Stimulated activated CD4-positive, alpha-beta T cell treated with anti-CD3 and anti-CD28 coated beads, Interleukin-12 subunit alpha, Interleukin-12 subunit beta, amount 100 ng/mL, for 48 hours (primary cell): ENCODE results near the gene HS3ST5.
"Not testable (repeated sequence)": the region's sequence is repeated elsewhere in the genome, so short reads cannot be mapped to it uniquely, and the experiment has no call there.

Experiments
- DNase-seq, 3 donors: peaks; one replicate each; pipeline ENCODE4 v3.0.0-alpha.2; 2020; ENCODE audit warnings: low read depth in 2 of 3, low spot score in 1 of 3

Gene HS3ST5

DNA sequence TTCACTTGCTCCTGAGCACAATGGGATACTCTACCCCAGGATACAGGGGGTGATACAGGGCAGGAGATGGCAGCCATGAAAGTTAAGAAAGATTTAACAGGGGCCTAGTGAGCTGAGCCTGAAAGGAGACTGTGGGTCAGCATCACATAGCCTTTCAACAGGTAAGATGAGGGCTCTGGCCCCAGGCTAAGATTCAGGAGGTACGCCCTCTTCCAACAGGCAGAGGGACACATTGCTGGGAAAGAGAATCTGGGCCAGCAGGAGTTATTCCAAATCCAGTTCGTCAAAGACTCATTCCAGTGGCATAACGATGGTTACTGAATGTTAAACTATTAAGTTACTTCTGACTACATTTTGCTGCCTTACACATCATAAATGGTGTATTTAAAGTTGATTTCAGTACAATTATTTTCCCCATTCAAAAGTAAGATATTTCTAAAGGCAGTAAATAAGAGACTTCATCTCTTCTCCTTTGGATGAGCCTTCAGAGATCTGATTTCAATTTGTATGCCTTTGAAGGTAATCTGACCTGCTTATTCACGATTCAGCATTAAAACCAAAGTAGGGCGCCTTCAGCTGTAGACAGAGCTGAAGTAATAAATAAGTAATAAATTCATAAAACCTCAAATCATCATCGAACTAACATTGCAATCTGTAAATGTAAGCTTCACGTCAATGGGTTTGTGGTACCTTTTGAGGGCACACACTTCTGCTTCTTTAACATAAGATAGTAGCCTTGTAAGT is 62.4 kb downstream of the HS3ST5 start:
- DNase-seq: no peak

GRCh38 chr6:114277220-114277619 is 65.6 kb downstream of the HS3ST5 start:
- DNase-seq: no peak

GRCh38 chr6:114276783-114277182 is 66.0 kb downstream of the HS3ST5 start:
- no peak for DNase-seq

GRCh38 chr6:114274836-114275235 is 68.0 kb downstream of the HS3ST5 start:
- DNase-seq: no peak

- no peak for DNase-seq
These were observed 70.2 kb downstream of the HS3ST5 start for GRCh38 chr6:114272582-114272981.

GRCh38 chr6:114271405-114271804 is 71.4 kb downstream of the HS3ST5 start:
- DNase-seq: no peak

- no peak for DNase-seq
These were observed 74.9 kb downstream of the HS3ST5 start for GRCh38 chr6:114267897-114268296.

DNA sequence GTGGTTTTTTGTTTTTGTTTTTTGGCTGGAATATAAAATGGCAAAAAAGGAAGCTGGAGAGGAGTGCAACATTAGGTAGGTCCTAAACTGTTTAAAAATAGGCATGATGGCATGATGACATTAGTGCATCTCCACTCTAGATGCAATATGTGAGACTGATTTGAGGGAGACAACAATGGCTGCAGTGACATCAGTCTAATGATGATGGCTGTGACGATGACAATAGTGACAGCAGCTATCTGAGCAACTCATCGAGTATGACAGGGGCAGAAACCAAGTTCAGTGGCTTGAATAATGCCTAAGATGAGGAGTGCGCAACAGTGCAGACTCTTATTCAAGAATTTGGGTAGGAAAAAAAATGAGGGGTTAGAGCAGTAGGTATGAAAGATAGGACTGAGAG is 82.0 kb downstream of the HS3ST5 start:
- DNase-seq: no peak

DNA sequence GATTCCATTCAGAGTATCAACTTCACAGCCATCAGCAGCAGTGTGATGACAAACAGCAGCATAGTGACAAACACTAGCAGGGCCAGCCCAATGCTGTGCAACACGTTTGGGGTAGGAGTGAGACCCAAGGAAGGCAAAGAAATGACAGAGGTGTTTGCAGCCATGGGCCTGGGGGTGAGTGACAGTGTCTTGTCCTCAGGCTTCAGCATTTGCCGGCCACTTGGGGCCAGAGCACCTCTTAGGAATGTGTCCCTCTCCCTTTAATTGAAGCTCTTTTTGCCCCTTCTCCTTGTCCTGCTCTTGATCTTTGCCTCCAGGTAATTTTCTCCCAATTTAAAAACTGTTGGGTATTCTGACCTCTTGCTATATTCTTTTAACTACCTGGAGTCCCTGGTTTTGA is 84.4 kb downstream of the HS3ST5 start:
- no peak for DNase-seq

- DNase-seq: no peak
These were observed 89.4 kb downstream of the HS3ST5 start for GRCh38 chr6:114253431-114253830.

DNA sequence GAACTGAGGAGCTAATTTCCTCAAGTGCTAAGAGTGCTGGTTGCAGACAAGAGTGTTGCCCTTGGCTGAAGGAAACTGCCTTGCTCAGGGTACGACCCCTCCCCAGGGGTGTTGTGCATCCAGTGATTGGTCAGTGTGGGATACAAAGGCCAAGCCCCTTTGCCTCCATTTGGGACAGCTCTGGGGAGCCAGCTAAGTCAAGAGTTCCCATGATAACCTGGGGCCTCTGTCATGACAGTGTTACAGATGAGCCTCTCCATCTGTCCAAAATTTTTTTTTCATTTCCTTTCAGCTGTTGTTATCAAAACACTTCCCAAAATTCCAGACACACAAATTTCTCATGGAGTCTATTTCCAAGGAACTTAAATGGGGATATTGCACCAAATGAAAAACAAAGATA is 93.3 kb downstream of the HS3ST5 start:
- DNase-seq: no peak

DNA sequence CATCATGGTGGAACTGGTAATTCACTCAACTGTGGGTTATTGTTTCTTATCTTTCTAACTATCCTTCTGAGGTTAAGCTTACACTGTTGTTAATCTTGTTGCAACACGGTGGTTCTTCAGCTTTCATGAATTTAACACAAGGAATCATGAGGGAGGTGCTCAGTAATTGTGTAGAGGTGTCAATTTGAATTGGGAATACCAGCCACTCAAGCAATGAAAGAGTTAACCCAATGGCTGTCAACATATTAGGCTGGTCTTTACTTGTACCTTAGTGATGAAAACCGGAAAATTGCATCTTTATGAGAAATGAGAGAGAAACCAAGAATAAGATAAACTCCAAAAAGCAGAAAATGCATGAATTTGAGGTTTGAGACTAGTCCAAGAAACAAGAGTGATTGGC is 95.7 kb downstream of the HS3ST5 start:
- DNase-seq: no peak

DNA sequence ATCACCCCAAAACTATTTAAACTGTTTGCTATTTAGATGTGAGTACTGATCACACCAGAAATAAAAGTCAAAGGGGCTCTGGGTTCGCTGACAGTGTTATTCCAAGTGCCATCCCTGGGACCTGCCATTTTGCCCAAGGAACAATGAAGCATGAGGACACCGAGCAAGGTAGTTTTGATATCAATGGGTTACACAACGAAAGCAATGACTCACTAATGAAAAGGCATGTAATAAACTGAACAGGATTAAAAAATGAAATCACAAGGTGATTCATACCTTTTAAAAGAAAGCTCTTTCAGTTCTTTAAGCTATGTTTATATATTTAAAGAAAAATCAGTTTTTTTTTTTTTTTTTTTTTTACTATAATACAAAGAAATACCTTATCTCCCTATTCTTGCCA is 102.0 kb downstream of the HS3ST5 start:
- DNase-seq: no peak

DNA sequence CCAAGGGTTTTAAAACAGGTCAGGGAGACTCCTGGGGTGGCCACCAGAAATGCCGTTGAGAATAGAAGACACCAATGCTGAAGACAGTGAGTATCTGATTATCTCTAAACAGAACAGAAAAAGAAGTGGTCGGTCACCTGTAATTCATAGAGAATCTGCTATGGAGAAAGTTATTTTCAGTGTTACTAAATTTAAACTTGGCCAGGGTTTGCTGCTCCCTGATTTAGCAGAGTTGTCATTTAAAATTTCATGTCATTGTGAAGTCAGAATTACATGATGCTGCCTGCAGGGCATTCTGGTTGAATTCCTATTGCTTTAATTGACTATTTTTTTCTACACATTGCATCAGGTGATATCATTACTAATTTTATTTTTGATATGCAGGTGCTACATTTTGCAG is 114.1 kb downstream of the HS3ST5 start:
- no peak for DNase-seq

DNA sequence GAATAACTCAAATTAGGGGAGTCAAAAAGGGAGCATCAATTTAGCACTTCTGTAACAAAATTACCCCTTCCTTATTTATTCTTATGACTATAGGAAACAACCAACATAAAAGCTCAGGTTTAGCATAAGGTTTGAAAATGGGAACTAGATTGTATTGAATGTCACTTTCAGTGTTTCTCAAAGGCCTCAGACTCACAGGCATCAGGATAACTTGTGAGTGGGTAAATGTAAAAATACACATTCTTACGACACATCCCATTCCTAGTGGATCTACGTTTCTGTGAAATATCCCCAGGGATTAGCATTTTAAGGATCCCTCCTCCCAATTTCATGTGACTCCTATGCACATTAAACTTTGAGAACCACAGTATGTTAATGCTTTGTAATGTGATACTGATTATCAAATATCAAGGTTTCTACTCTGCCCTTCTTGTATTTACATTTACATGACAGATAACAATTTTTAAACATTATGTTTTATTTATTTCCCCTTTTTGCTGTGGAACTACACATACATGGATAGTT is 114.8 kb downstream of the HS3ST5 start:
- DNase-seq: no peak

DNA sequence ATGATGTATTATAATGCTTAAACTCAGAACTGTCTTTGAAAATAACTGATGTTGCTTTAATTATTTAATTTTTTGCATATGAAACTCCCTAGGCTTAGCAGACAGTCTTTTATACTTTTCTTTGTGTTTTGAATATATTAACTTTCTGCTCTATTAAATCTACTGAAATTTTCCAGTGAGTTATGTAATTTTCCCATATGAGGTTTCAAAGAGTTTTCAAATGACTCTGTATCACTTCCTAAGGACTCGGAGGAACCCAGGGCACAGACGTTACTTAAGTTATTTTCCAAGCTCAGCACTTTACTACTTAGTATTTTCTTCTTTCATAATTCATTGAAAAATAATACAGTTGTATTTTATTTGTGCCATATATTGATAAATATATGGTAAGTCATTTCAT is 122.6 kb downstream of the HS3ST5 start:
- DNase-seq: no peak

DNA sequence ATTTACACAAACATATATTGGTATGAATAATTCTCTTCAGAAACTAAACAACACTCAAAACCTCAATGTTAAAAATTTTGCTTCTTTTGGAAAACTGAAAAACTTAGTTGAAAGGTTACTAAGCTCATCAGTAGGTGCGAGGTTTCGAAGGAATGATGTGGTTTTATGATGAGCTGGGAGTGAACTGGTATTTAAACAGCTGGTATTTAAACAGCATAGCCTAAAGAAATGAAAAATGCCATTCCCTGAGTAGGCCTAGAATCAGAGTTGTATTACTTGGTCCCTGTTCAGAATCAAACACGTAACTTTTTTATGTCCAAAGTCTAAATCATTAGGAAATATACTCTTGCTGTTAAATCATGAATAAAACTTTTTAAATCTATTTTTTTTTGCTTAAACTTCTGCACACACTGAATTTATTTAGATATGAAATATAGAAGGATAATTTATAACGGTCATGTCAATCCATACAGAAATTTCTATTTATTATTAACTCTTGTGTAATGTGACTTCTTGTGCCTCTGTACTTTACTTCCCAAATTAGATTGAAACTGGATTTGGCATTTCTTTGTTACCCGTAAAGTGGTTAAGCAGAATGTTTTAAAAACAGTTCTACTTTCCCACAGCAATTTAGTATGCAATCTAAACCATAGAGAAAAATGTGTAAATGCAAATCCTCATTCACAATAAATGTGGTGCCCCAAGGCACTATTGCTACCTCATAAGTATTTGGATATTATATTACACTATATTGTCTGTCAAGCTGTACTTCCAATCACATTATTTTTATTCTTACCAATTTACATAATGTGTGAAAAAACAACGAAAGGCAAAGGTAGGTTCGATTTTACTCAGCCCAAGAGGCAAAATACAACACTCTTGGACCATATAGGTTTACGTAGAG is 124.1 kb downstream of the HS3ST5 start:
- no peak for DNase-seq

- DNase-seq: not testable (repeated sequence)
These were observed 124.8 kb downstream of the HS3ST5 start for GRCh38 chr6:114217996-114218395.

GRCh38 chr6:114216789-114217467 is 125.9 kb downstream of the HS3ST5 start:
- no peak for DNase-seq

DNA sequence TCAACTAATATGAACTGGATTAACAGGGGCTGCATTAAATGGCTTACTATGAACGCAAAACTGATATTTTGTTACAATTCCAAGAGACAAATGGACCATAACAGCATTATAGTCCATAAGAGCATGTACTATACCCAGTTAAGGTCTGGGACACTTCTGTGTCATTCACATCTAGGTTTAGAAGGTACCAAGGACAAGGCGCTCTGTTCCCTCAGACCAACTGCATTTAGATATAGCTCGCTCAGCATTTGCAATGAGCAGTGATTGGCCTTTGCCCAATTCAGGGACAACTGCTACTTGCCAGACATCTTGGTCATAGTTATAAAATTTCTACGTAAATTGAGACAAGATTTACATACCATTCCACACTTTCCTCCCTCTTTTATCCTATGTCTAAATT is 132.4 kb downstream of the HS3ST5 start:
- DNase-seq: no peak

- DNase-seq: no peak
These were observed 139.4 kb downstream of the HS3ST5 start for GRCh38 chr6:114203460-114203859.

GRCh38 chr6:114202389-114202788 is 140.4 kb downstream of the HS3ST5 start:
- DNase-seq: no peak
